OCI-LY1 (cell line): Measurements from ENCODE around the gene CDKAL1.

Source experiments
- H2AFZ ChIP-seq: fragments of 200-600 bp; sonication (generic), shearing (Covaris generic); 2 replicates; pipeline ENCODE4 v1.6.0; 2014; ENCODE audit warnings: antibody characterized with exemption, mild to moderate bottlenecking, low read length
- H3F3A ChIP-seq: fragments of 200-600 bp; sonication (generic), shearing (Covaris generic); 2 replicates; pipeline ENCODE4 v1.6.0; 2014; ENCODE audit warnings: mild to moderate bottlenecking, antibody characterized with exemption, low read length, moderate library complexity; ENCODE audit not compliant: insufficient read depth
- H3K27ac ChIP-seq: fragments of 200-600 bp; sonication (generic); 2 replicates; pipeline ENCODE4 v1.5.1; 2014; ENCODE audit warnings: low read length, mixed run types, mild to moderate bottlenecking, low read depth; ENCODE audit not compliant: poor library complexity, severe bottlenecking
- H3K27me3 ChIP-seq: fragments of 200-600 bp; sonication (generic); 2 replicates; pipeline ENCODE4 v1.6.0; 2014; ENCODE audit warnings: antibody characterized with exemption, mild to moderate bottlenecking, low read length, moderate library complexity; ENCODE audit not compliant: insufficient read depth
- H3K36me3 ChIP-seq: fragments of 200-600 bp; sonication (generic); 2 replicates; pipeline ENCODE4 v1.6.1; 2014; ENCODE audit warnings: mild to moderate bottlenecking, antibody characterized with exemption, low read length, moderate library complexity, mixed read lengths; ENCODE audit not compliant: insufficient read depth
- H3K4me1 ChIP-seq: fragments of 200-600 bp; sonication (generic); 2 replicates; pipeline ENCODE4 v1.5.1; 2014; ENCODE audit warnings: mild to moderate bottlenecking, low read length, moderate library complexity; ENCODE audit not compliant: insufficient read depth, severe bottlenecking
- H3K4me2 ChIP-seq: fragments of 200-600 bp; sonication (generic), shearing (Covaris generic); 2 replicates; pipeline ENCODE4 v1.6.1; 2014; ENCODE audit warnings: low read length
- H3K4me3 ChIP-seq: fragments of 200-600 bp; sonication (generic); 2 replicates; pipeline ENCODE4 v1.5.1; 2014; ENCODE audit warnings: low read length, low read depth, mild to moderate bottlenecking, mixed read lengths; ENCODE audit not compliant: poor library complexity, severe bottlenecking
- H3K79me2 ChIP-seq: fragments of 200-600 bp; shearing (Covaris generic); 2 replicates; pipeline ENCODE4 v1.6.1; 2016; ENCODE audit warnings: mixed run types, low read length, mixed read lengths; ENCODE audit not compliant: insufficient read depth
- H3K9ac ChIP-seq: fragments of 200-600 bp; sonication (generic), shearing (Covaris generic); 2 replicates; pipeline ENCODE4 v1.6.1; 2014; ENCODE audit warnings: mild to moderate bottlenecking, low read length, mixed read lengths
- H3K9me2 ChIP-seq: fragments of 200-600 bp; sonication (generic), shearing (Covaris generic); 2 replicates; pipeline ENCODE4 v1.6.1; 2014; ENCODE audit warnings: low read depth, mild to moderate bottlenecking, low read length, mixed read lengths
- H3K9me3 ChIP-seq: fragments of 200-600 bp; shearing (Covaris generic); 2 replicates; pipeline ENCODE4 v1.6.1; 2014; ENCODE audit warnings: low read length, mixed read lengths
- H4K20me1 ChIP-seq: fragments of 200-600 bp; sonication (generic), shearing (Covaris generic); 2 replicates; pipeline ENCODE4 v1.6.0; 2016; ENCODE audit warnings: mild to moderate bottlenecking, low read length; ENCODE audit not compliant: insufficient read depth
- CTCF ChIP-seq: fragments of 200-600 bp; sonication (generic), shearing (Covaris generic); IDR thresholded peaks from 2 replicates; pipeline ENCODE4 v1.5.1; 2017; ENCODE audit warnings: mild to moderate bottlenecking, antibody characterized with exemption, low read length, moderate library complexity, mixed read lengths
- EZH2 ChIP-seq: fragments of 200-600 bp; sonication (generic), shearing (Covaris generic); IDR thresholded peaks from 2 replicates; pipeline ENCODE4 v1.8.0; 2017; ENCODE audit warnings: borderline replicate concordance, mixed run types, mild to moderate bottlenecking, antibody characterized with exemption, low read length, moderate library complexity, mixed read lengths

CDKAL1 gene

GRCh38 chr6:20931093-20931492, 396.8 kb downstream of the CDKAL1 start:
- no peak for TF ChIP-seq EZH2
- no peak for TF ChIP-seq CTCF
- Histone ChIP-seq H3K36me3 (no peaks in the 10 kb centered on the region), H3K79me2 (no peaks in the 10 kb centered on the region), H3F3A (no peaks in the 10 kb centered on the region), H3K4me1 (no peaks in the 10 kb centered on the region), H3K9me2 (no peaks in the 10 kb centered on the region), H3K9me3 (no peaks in the 10 kb centered on the region), H3K4me3 (no peak overlapping the region), H3K27me3 (no peaks in the 10 kb centered on the region), H3K4me2 (no peak overlapping the region), H4K20me1 (no peaks in the 10 kb centered on the region), H2AFZ (no peak overlapping the region), H3K27ac (no peak overlapping the region), H3K9ac (no peak overlapping the region)

GRCh38 chr6:20931772-20932171, 397.5 kb downstream of the CDKAL1 start:
- Histone ChIP-seq H3K9ac (no peak overlapping the region), H3K36me3 (no peaks in the 10 kb centered on the region), H3K4me2 (no peak overlapping the region), H2AFZ (no peak overlapping the region), H3K9me2 (no peaks in the 10 kb centered on the region), H3F3A (no peaks in the 10 kb centered on the region), H3K79me2 (no peaks in the 10 kb centered on the region), H3K4me1 (no peaks in the 10 kb centered on the region), H3K4me3 (no peak overlapping the region), H4K20me1 (no peaks in the 10 kb centered on the region), H3K27ac (no peak overlapping the region), H3K27me3 (no peaks in the 10 kb centered on the region), H3K9me3 (no peaks in the 10 kb centered on the region)
- TF ChIP-seq EZH2 (no peak), CTCF (no peak)

- Histone ChIP-seq H3K27ac (no peak overlapping the region), H3F3A (no peaks in the 10 kb centered on the region), H3K4me3 (no peak overlapping the region), H3K9me3 (no peaks in the 10 kb centered on the region), H3K4me1 (no peaks in the 10 kb centered on the region), H3K36me3 (no peaks in the 10 kb centered on the region), H3K79me2 (no peaks in the 10 kb centered on the region), H3K9ac (no peak overlapping the region), H3K27me3 (no peaks in the 10 kb centered on the region), H2AFZ (no peak overlapping the region), H3K4me2 (no peak overlapping the region), H4K20me1 (no peaks in the 10 kb centered on the region), H3K9me2 (no peaks in the 10 kb centered on the region)
- TF ChIP-seq CTCF, result no peak
- TF ChIP-seq EZH2, result no peak
These were observed 398.0 kb downstream of the CDKAL1 start for GRCh38 chr6:20932284-20932683.
